Right lobe of liver (tissue), 6 donors: ENCODE measurements around the gene CDH13. TPM values are rescaled to one million over a fixed set of nuclear protein-coding genes. Genes with fewer than 3 reads are reported as not detected.

Experiments
- ATAC-seq, 4 donors: fragments of 200-7000 bp; cut with Tn5 transposase; one replicate each; pipeline ENCODE4 v1.9.1; 2020; ENCODE audit warnings: mild to moderate bottlenecking in 4 of 4, moderate library complexity in 4 of 4
- DNase-seq, 3 donors: peaks; one replicate each; pipeline ENCODE4 v3.0.0-alpha.2; 2020
- H3K27ac ChIP-seq, 3 donors: fragments of 200-600 bp; one replicate each; pipeline ENCODE4 v1.8.0; 2022
- H3K27me3 ChIP-seq, 2 donors: fragments of 200-600 bp; one replicate each; pipeline ENCODE4 v1.8.0; 2022
- H3K36me3 ChIP-seq, 4 donors: fragments of 200-600 bp; sonication (generic) in 1 of 4; one replicate each; pipeline versions ENCODE4 v1.5.1 to v1.8.0; 2017 to 2022; ENCODE audit warnings: control low read depth in 1 of 4
- H3K4me1 ChIP-seq, 4 donors: fragments of 200-600 bp; sonication (generic) in 1 of 4; one replicate each; pipeline versions ENCODE4 v1.5.1 to v1.8.0; 2017 to 2022; ENCODE audit warnings: control low read depth in 1 of 4
- H3K4me3 ChIP-seq, 3 donors: fragments of 200-600 bp; one replicate each; pipeline ENCODE4 v1.8.0; 2022
- H3K9me3 ChIP-seq, 4 donors: fragments of 200-600 bp; sonication (generic) in 1 of 4; one replicate each; pipeline versions ENCODE4 v1.5.1 to v1.8.0; 2017 to 2022; ENCODE audit warnings: control low read depth in 1 of 4
- POLR2A ChIP-seq: fragments of 450-650 bp; IDR thresholded peaks from one replicate; pipeline ENCODE4 v1.6.1; 2017; ENCODE audit warnings: antibody characterized with exemption, mild to moderate bottlenecking
- WGBS: methylation state at CpG from one replicate; pipeline ENCODE4 v1.1.6; 2018; ENCODE audit warnings: low coverage, low lambda C conversion rate; ENCODE audit not compliant: insufficient coverage; ENCODE audit errors: missing lambda C conversion rate; 5-methylcytosine and 5-hydroxymethylcytosine counted together
- intact Hi-C, 2 donors: fragments of 100-400 bp; cut with DNase I; formaldehyde crosslinking; loops; one replicate each; pipeline versions ENCODE4 v1.11.2 to v1.14.1; 2022
- total RNA-seq, 6 experiments: library from RNA; depleted of rRNA in 2 of 6; stranded (reverse); fragments of >200 nt in 2 of 6; fragmentation: NEBNext Ultra II Directional in 3 of 6; extraction: Animal tissue kit (Norgen Biotek cat#: 25700) in 3 of 6; gene quantifications; one replicate each; pipeline versions ENCODE4 v1.1.0 to v1.2.4, GENCODE V29; 2016 to 2023
- TF ChIP-seq, protein P1 (sequence below), 4 donors: fragments of 200-600 bp in 3 of 4; fragments of 450-650 bp in 1 of 4; IDR thresholded peaks; one replicate each; pipeline versions ENCODE4 v1.5.1 to v1.8.0; 2016 to 2022; ENCODE audit warnings: antibody characterized with exemption in 4 of 4, mild to moderate bottlenecking in 2 of 4
- donor health status: DM: no; HTN: yes; CAD: no.
- donor health status: DM: no; HTN: no; CAD: no.
- donor health status: DM: no; HTN: no; CAD: no.
- donor health status: DM: no; HTN: yes; CAD: no.
- donor health status: DM: no; HTN: yes; CAD: no.

The CDH13 gene
- total RNA-seq, 6 experiments from 2014 or later = 0.13 to 4.6 (median 0.49) TPM

- intact Hi-C loops = no loop called here
- 7% methylated on average over 6 of the region's 6 CpGs for WGBS
- H3K4me1 ChIP-seq = peaks cover 0 to 9% (median 0%) of the 10 kb centered on the region in 4 donors
- TF ChIP-seq, protein P1, sequence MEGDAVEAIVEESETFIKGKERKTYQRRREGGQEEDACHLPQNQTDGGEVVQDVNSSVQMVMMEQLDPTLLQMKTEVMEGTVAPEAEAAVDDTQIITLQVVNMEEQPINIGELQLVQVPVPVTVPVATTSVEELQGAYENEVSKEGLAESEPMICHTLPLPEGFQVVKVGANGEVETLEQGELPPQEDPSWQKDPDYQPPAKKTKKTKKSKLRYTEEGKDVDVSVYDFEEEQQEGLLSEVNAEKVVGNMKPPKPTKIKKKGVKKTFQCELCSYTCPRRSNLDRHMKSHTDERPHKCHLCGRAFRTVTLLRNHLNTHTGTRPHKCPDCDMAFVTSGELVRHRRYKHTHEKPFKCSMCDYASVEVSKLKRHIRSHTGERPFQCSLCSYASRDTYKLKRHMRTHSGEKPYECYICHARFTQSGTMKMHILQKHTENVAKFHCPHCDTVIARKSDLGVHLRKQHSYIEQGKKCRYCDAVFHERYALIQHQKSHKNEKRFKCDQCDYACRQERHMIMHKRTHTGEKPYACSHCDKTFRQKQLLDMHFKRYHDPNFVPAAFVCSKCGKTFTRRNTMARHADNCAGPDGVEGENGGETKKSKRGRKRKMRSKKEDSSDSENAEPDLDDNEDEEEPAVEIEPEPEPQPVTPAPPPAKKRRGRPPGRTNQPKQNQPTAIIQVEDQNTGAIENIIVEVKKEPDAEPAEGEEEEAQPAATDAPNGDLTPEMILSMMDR (IDR thresholded peaks at IDR 0.05) = no peak
- TF ChIP-seq POLR2A = no peak
- no peaks in the 10 kb centered on the region for H3K36me3 ChIP-seq
- no peak for DNase-seq
- no peaks in the 10 kb centered on the region for H3K9me3 ChIP-seq
- H3K27ac ChIP-seq = no peak overlapping the region
- H3K4me3 ChIP-seq = no peak overlapping the region
- no peaks in the 10 kb centered on the region for H3K27me3 ChIP-seq
- ATAC-seq = peak; percentile 77 to 91 (median 88)
Measured at GRCh38 chr16:83779886-83780285, 1153.1 kb downstream of the CDH13 start.

DNA sequence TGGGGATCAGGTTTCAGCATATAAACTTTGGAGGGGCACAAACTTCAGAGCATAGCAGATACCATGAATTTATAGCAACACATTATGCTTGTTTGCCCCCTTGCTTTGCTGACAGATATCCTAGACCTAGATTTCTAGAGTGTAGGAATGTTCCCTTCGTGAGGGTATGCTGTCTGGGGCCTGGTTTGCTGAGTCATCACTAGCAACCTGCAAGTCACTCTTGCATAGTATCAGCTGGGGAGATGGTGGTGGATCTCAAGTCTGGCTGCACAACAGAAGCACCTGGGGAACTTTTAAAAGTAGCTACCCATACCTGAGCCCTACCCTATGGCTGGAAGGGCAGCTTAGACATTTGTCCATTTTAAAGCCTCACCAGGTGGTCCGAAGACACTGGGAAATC, 1158.7 kb downstream of the CDH13 start:
- DNase-seq = no peak
- H3K9me3 ChIP-seq = no peaks in the 10 kb centered on the region
- 38% methylated on average over 1 of the region's 2 CpGs for WGBS

GRCh38 chr16:83789642-83790401, 1163.1 kb downstream of the CDH13 start:
- DNase-seq (no peak), ATAC-seq (no peak)
- H3K27me3 ChIP-seq = no peaks in the 10 kb centered on the region
- intact Hi-C loops = no loop called here
- WGBS = 53% methylated on average over 3 of the region's 8 CpGs
- TF ChIP-seq, protein P1 (IDR thresholded peaks at IDR 0.05) = no peak
- TF ChIP-seq POLR2A = no peak
- no peak overlapping the region for H3K27ac ChIP-seq
- no peaks in the 10 kb centered on the region for H3K9me3 ChIP-seq
- no peaks in the 10 kb centered on the region for H3K36me3 ChIP-seq
- no peak overlapping the region for H3K4me3 ChIP-seq
- no peaks in the 10 kb centered on the region for H3K4me1 ChIP-seq

More for the DNA sequence above, 1158.7 kb downstream of the CDH13 start:
- Histone ChIP-seq H3K27ac (no peak overlapping the region), H3K4me1 (peaks cover 0 to 2% (median 0%) of the 10 kb centered on the region in 4 donors), H3K27me3 (no peaks in the 10 kb centered on the region), H3K4me3 (no peak overlapping the region), H3K36me3 (no peaks in the 10 kb centered on the region)
- TF ChIP-seq, protein P1 (IDR thresholded peaks at IDR 0.05) = no peak
- TF ChIP-seq POLR2A = no peak
- intact Hi-C loops = no loop called here
- ATAC-seq = no peak

DNA sequence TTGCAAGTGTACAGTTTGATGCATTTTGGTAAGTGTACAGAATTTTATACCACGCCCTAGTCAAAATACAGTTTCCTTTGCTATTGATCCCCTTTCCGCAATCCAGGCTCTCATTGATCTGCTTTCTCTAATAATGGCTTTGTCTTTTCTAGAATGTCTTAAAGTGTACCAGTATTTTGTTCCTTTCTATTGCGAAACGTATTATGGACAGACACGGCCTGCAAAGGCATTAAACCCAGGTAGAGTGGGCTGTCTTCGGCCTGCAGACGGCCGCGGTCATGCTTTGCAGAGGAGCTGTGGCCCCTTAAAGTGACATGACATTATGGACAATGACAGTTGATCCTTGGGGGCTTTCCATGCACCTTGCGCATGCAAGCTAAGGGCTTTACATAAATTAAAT, 1165.1 kb downstream of the CDH13 start:
- H3K27me3 ChIP-seq = no peaks in the 10 kb centered on the region
- H3K27ac ChIP-seq = no peak overlapping the region
- ATAC-seq (no peak), DNase-seq (no peak)
- H3K4me1 ChIP-seq = no peaks in the 10 kb centered on the region
- WGBS = 65% methylated on average over 10 of the region's 10 CpGs
- intact Hi-C loops = no loop called here
- H3K4me3 ChIP-seq = no peak overlapping the region
- H3K9me3 ChIP-seq = no peaks in the 10 kb centered on the region
- TF ChIP-seq, protein P1 (IDR thresholded peaks at IDR 0.05) = no peak
- TF ChIP-seq POLR2A = no peak
- no peaks in the 10 kb centered on the region for H3K36me3 ChIP-seq
